HEK293 (cell line): ENCODE results near the gene STYXL1.
A peak's percentile ranks its signal among the peaks of the same experiment; 100 is the strongest.

ENCODE experiments used
- CTCF ChIA-PET: fragments of 350-600 bp; formaldehyde crosslinking; extraction: SDS; loops from one replicate; lab custom pipeline; 2021; ENCODE audit warnings: antibody characterized with exemption; lab: Yijun Ruan, JAX
- POLR2A ChIA-PET: fragments of 300-600 bp; formaldehyde crosslinking; extraction: SDS; loops from one replicate; lab custom pipeline; 2020; ENCODE audit warnings: antibody characterized with exemption, inconsistent platforms; lab: Yijun Ruan, JAX
- H3K27ac ChIP-seq: fragments of 200-500 bp; sonication (Bioruptor generic); 2 replicates; pipeline ENCODE4 v1.5.1; 2014; ENCODE audit warnings: low read depth, low read length, control low read depth, inconsistent platforms; ENCODE audit errors: extremely low read depth
- H3K36me3 ChIP-seq, 2 experiments: fragments of 200-500 bp in 1 of 2; sonication (Bioruptor generic) in 1 of 2; 1 replicate in 1 of 2; 2 replicates in 1 of 2; pipeline ENCODE4 v1.5.1; 2014 to 2017; ENCODE audit warnings: inconsistent platforms in 2 of 2, low read length in 2 of 2; ENCODE audit not compliant: control insufficient read depth in 2 of 2, insufficient read depth in 1 of 2
- H3K4me1 ChIP-seq: fragments of 200-500 bp; sonication (Bioruptor generic); 2 replicates; pipeline ENCODE4 v1.5.1; 2014; ENCODE audit warnings: mild to moderate bottlenecking, low read length, inconsistent platforms; ENCODE audit not compliant: control insufficient read depth, insufficient read depth
- H3K4me3 ChIP-seq: 2 replicates; pipeline ENCODE4 v1.5.1; 2011; ENCODE audit warnings: low read depth, mild to moderate bottlenecking, control low read depth, low read length, moderate library complexity
- H3K9me3 ChIP-seq: fragments of 200-500 bp; sonication (Bioruptor generic); 2 replicates; pipeline ENCODE4 v1.5.1; 2014; ENCODE audit warnings: low read depth, low read length, inconsistent platforms; ENCODE audit not compliant: control insufficient read depth, insufficient read depth
- SCRT1 ChIP-seq: fragments of 450-650 bp; formaldehyde crosslinking; IDR thresholded peaks from 2 replicates; pipeline ENCODE4 v1.5.1; 2016; ENCODE audit warnings: missing biosample characterization, missing genetic modification characterization, borderline replicate concordance
- YY2 ChIP-seq: fragments of 450-650 bp; formaldehyde crosslinking; IDR thresholded peaks from 2 replicates; pipeline ENCODE4 v1.5.1; 2016; ENCODE audit warnings: missing biosample characterization, missing genetic modification characterization
- ZBTB48 ChIP-seq: fragments of 450-650 bp; formaldehyde crosslinking; IDR thresholded peaks from 2 replicates; pipeline ENCODE4 v1.5.1; 2016; ENCODE audit warnings: missing biosample characterization, missing genetic modification characterization
- ZBTB7A ChIP-seq: fragments of 450-650 bp; formaldehyde crosslinking; IDR thresholded peaks from 2 replicates; pipeline ENCODE4 v1.5.1; 2016; ENCODE audit warnings: low read depth, missing biosample characterization, missing genetic modification characterization
- ZFP69B ChIP-seq: fragments of 450-650 bp; formaldehyde crosslinking; IDR thresholded peaks from 2 replicates; pipeline ENCODE4 v1.5.1; 2016; ENCODE audit warnings: missing biosample characterization, missing genetic modification characterization
- ZIC2 ChIP-seq: fragments of 450-650 bp; formaldehyde crosslinking; IDR thresholded peaks from 2 replicates; pipeline ENCODE4 v1.5.1; 2016; ENCODE audit warnings: missing biosample characterization, missing genetic modification characterization
- ZNF324 ChIP-seq: fragments of 450-650 bp; formaldehyde crosslinking; IDR thresholded peaks from 2 replicates; pipeline ENCODE4 v1.5.1; 2016; ENCODE audit warnings: missing biosample characterization, missing genetic modification characterization
- ZNF335 ChIP-seq: fragments of 450-650 bp; formaldehyde crosslinking; conservative IDR thresholded peaks from 2 replicates; pipeline ENCODE4 v1.5.1; 2016; ENCODE audit warnings: missing biosample characterization, missing genetic modification characterization
- ZNF501 ChIP-seq: fragments of 450-650 bp; formaldehyde crosslinking; IDR thresholded peaks from 2 replicates; pipeline ENCODE4 v1.5.1; 2016; ENCODE audit warnings: missing biosample characterization, missing genetic modification characterization
- ZNF529 ChIP-seq: fragments of 450-650 bp; formaldehyde crosslinking; IDR thresholded peaks from 2 replicates; pipeline ENCODE4 v1.5.1; 2017; ENCODE audit warnings: missing genetic modification characterization, missing biosample characterization; ENCODE audit not compliant: insufficient replicate concordance
- TF ChIP-seq, protein P1 (sequence below): fragments of 450-650 bp; formaldehyde crosslinking; IDR thresholded peaks from 2 replicates; pipeline ENCODE4 v1.5.1; 2016; ENCODE audit warnings: missing biosample characterization, missing genetic modification characterization
- TF ChIP-seq, protein P2 (sequence below): fragments of 450-650 bp; formaldehyde crosslinking; IDR thresholded peaks from 2 replicates; pipeline ENCODE4 v1.5.1; 2016; ENCODE audit warnings: missing biosample characterization, missing genetic modification characterization
- TF ChIP-seq, protein P3 (sequence below): fragments of 450-650 bp; formaldehyde crosslinking; IDR thresholded peaks from 2 replicates; pipeline ENCODE4 v1.5.1; 2016; ENCODE audit warnings: missing biosample characterization, missing genetic modification characterization
- TF ChIP-seq, protein P4 (sequence below): fragments of 450-650 bp; formaldehyde crosslinking; IDR thresholded peaks from 2 replicates; pipeline ENCODE4 v1.5.1; 2016; ENCODE audit warnings: missing biosample characterization, missing genetic modification characterization

Gene STYXL1

DNA sequence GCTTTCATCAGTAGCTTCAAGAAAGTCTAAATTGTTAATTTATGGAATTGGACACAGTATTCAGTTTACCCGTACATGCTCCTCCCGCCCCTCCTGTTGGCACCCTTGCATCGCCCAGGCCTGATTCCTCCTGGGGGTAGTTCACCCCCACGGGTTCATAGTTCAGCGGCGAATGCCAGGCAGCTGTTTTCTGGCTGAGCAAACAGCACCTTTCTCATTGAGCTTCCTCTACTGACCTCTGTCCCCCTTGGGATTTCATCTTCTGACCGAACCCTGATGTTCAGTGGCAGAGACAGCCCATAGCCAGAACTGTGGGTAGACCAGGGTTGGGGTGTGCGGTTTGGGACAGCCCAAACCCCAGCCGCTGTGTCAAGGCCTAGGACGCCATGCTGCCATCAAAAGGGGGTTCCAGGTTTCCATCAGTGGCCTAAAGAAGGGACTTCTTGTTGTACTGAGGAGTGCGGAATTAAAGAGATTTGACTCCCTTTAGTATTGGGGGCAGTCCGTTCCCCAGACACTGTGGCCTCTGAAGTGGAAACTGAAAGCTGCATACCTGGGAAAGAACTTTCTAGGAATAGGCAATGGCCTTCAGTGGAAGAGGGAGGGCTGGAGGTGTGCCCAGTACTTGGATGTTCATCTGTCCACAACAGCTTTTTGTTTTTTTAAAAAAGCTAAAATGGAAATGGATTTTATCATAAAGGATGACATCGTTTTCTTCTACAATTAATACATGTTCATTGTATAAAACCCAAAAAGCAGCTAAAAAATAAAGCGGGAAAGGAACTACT is 19.1 kb upstream of the STYXL1 start (continued):
- TF ChIP-seq YY2 (tag by site-specific recombination): no peak
- TF ChIP-seq, protein P1, sequence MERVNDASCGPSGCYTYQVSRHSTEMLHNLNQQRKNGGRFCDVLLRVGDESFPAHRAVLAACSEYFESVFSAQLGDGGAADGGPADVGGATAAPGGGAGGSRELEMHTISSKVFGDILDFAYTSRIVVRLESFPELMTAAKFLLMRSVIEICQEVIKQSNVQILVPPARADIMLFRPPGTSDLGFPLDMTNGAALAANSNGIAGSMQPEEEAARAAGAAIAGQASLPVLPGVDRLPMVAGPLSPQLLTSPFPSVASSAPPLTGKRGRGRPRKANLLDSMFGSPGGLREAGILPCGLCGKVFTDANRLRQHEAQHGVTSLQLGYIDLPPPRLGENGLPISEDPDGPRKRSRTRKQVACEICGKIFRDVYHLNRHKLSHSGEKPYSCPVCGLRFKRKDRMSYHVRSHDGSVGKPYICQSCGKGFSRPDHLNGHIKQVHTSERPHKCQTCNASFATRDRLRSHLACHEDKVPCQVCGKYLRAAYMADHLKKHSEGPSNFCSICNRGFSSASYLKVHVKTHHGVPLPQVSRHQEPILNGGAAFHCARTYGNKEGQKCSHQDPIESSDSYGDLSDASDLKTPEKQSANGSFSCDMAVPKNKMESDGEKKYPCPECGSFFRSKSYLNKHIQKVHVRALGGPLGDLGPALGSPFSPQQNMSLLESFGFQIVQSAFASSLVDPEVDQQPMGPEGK (tag by site-specific recombination): no peak

DNA sequence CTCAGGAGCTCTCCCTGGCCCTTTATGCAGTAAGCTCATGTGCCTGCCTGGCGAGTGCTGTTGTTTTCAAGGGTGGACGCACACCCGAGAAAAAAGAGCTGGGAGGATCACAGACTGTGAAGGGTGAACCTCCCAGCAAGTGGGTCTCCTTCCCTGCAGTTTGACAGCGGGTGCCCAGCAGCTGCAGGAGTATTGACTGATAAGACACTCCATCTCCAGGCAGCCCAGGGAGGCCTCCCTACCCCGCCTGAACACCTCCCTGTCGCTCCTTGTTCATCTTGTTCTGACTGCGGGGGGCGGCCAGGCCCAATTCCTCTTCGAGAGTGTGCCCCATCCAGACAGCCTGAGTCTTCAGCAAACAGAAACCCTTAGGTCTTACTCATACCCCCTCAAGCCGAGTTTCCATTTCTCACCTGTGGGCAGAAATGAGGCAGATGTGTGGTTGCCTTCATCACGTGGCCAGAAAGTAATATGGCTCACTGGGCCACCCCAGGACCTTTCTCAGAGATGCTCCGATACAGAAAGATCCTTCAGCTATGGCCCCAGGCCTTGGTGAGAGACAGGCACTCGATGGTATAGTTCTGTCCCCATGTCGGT is 17.3 kb upstream of the STYXL1 start:
- H3K36me3 ChIP-seq: peaks cover 11 to 73% of the 10 kb centered on the region in 2 experiments
- peak; percentile 47 for TF ChIP-seq ZIC2 (tag by site-specific recombination)
- TF ChIP-seq ZNF529 (tag by site-specific recombination): no peak
- TF ChIP-seq, protein P2, sequence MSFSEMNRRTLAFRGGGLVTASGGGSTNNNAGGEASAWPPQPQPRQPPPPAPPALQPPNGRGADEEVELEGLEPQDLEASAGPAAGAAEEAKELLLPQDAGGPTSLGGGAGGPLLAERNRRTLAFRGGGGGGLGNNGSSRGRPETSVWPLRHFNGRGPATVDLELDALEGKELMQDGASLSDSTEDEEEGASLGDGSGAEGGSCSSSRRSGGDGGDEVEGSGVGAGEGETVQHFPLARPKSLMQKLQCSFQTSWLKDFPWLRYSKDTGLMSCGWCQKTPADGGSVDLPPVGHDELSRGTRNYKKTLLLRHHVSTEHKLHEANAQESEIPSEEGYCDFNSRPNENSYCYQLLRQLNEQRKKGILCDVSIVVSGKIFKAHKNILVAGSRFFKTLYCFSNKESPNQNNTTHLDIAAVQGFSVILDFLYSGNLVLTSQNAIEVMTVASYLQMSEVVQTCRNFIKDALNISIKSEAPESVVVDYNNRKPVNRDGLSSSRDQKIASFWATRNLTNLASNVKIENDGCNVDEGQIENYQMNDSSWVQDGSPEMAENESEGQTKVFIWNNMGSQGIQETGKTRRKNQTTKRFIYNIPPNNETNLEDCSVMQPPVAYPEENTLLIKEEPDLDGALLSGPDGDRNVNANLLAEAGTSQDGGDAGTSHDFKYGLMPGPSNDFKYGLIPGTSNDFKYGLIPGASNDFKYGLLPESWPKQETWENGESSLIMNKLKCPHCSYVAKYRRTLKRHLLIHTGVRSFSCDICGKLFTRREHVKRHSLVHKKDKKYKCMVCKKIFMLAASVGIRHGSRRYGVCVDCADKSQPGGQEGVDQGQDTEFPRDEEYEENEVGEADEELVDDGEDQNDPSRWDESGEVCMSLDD (tag by site-specific recombination): no peak
- no peak for TF ChIP-seq ZNF501 (tag by site-specific recombination)
- TF ChIP-seq ZBTB48 (tag by site-specific recombination): no peak
- TF ChIP-seq, protein P1 (tag by site-specific recombination): no peak
- TF ChIP-seq, protein P3, sequence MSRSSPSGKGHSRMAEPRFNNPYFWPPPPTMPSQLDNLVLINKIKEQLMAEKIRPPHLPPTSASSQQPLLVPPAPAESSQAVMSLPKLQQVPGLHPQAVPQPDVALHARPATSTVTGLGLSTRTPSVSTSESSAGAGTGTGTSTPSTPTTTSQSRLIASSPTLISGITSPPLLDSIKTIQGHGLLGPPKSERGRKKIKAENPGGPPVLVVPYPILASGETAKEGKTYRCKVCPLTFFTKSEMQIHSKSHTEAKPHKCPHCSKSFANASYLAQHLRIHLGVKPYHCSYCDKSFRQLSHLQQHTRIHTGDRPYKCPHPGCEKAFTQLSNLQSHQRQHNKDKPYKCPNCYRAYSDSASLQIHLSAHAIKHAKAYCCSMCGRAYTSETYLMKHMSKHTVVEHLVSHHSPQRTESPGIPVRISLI (tag by site-specific recombination): no peak
- no peak for TF ChIP-seq ZNF335 (tag by site-specific recombination)
- no peak for TF ChIP-seq ZBTB7A (tag by site-specific recombination)
- ChIA-PET POLR2A (interaction anchor here (0.6 kb wide), 1 partner anchor 13 kb away, joined by 3 read pairs; no protein-coding TSS in a partner anchor), CTCF (interaction anchor here (1.0 kb wide), 1 partner anchor 197 kb away, joined by 3 read pairs; no protein-coding TSS in a partner anchor)
- no peaks in the 10 kb centered on the region for H3K9me3 ChIP-seq
- no peak overlapping the region for H3K4me3 ChIP-seq
- H3K27ac ChIP-seq: no peak overlapping the region
- H3K4me1 ChIP-seq: no peaks in the 10 kb centered on the region

DNA sequence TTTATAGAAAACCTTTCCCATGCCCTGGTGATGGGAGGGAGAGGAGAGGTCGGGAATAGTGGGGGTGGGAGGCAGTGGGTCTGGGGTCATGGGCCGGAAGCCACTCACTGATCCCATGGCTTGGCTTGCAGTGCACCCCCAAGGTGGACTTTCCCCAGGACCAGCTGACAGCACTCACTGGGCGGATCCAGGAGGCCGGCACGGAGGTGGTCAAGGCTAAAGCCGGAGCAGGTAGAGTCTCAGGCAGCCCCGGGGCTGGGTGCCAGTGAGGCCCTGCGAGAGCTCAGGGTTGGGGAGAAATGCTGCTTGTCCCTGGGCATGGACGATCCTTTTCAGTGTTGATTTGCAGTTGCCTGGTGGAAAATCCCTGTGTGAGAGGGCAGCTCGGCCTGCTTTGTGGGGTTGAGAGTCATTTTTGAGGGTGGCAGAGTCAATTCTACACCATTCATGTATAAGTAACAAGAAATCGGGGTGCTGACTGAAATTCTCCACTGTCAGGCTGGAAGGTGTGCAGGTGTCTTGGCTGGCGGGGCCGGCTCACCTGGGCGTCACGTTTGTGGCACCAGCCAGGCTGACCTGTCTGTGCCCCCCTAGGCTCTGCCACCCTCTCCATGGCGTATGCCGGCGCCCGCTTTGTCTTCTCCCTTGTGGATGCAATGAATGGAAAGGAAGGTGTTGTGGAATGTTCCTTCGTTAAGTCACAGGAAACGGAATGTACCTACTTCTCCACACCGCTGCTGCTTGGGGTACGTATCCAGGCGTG is 16.6 kb upstream of the STYXL1 start:
- Histone ChIP-seq H3K4me3 (no peak overlapping the region), H3K36me3 (peaks cover 15 to 81% of the 10 kb centered on the region in 2 experiments), H3K4me1 (no peaks in the 10 kb centered on the region), H3K27ac (no peak overlapping the region), H3K9me3 (no peaks in the 10 kb centered on the region)
- CTCF ChIA-PET: interaction anchor here (1.0 kb wide), 1 partner anchor 198 kb away, joined by 3 read pairs; no protein-coding TSS in a partner anchor
- no peak for TF ChIP-seq SCRT1
- TF ChIP-seq, protein P4, sequence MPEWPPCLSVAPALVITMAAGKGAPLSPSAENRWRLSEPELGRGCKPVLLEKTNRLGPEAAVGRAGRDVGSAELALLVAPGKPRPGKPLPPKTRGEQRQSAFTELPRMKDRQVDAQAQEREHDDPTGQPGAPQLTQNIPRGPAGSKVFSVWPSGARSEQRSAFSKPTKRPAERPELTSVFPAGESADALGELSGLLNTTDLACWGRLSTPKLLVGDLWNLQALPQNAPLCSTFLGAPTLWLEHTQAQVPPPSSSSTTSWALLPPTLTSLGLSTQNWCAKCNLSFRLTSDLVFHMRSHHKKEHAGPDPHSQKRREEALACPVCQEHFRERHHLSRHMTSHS (tag by site-specific recombination): no peak
- no peak for TF ChIP-seq ZNF324 (tag by site-specific recombination)
- no peak for TF ChIP-seq ZFP69B
- POLR2A ChIA-PET: no interaction called here
